CD4-positive, alpha-beta T cell treated with Interleukin-4 for 1 hour (primary cell): ENCODE measurements around the gene NAB1.

Experiments
- DNase-seq, 2 donors: peaks; one replicate each; pipeline ENCODE4 v3.0.0-alpha.2; 2020 to 2022

The NAB1 gene

DNA sequence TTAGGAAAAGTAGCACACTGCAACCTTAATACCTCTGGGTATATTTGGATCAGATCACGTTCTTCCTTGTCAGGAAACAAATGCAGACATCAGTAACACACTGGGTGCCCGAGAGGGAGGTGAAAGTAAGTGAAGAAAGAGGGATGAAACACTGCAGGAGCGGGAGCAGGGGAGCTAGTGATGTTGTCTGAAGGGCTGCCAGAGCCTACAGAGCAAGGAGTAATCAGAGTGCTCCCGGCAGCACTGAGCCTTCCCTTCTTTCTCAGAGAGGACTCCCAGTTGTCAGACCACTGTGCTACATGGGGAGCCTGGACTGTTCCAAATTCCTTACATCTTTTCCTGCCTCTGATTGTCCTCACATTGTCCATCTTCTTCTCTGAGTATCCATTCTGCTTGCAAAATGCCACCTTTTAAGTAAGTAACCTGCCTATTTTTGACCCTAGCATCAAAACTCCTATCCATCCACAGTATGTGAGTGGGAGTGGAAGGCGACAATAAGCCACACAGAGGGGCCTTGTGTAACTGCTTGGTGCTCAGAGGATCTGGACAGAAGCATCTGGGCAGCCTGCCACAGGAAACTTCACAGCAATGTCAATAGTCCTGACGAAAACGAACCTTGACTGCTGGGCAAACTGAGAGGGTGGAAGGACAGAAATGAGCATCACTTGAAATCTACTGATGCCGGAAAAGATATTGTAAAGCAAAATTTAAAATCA lies 10.8 kb upstream of the NAB1 start:
- DNase-seq: no peak

DNA sequence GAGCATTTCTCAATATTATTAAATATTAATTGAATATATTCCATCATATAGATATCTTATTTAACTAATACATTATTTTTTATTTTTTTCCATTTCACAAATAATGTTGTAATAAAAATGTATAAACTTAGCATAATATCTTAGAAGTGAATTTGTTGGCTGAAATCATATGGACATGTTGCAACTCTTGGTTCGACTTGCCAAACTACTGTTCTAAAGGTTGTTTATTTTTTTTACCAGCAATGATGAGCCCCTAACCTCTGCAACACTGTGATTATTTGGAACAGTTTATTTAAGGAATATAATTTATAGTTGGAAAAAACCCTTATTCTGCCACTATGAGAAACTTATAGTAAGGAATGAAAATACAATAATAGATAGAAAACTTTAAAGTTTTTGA lies 8.8 kb upstream of the NAB1 start:
- DNase-seq: no peak

GRCh38 chr2:190641469-190641868 lies 7.4 kb upstream of the NAB1 start:
- no peak for DNase-seq

- DNase-seq: no peak
Observed at GRCh38 chr2:190646780-190647522, 1.9 kb upstream of the NAB1 start.

- peak; percentile 93 to 94 for DNase-seq
Observed at GRCh38 chr2:190648289-190649034, 421 bp upstream of the NAB1 start.

DNA sequence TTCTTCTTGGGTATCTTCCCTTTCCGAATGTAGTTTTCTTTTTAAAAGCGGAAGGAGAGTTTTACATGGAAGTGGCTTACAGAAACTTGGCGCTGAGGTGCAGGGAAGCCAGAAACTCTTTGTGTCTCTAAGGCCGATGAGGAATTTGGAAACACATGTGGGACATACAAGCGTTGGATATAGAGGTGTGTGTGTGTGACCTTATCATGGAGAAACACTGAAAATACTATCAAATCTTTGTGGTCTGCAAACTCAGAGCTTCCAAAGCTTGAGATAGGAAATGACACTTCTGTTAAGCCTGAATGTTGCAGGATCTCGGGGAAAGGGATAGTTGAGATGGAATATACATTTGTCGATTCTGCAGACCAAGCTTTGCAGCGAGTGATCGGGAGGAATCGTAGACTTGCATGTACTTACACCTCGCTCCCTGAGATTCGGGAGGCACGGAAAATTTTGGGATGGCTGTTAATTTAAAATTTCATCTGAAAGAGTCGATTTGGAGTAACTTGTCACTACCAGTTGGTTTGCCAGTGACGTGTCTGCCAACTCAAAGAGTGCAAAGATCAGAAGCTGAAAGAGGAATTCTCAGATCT lies 1.0 kb downstream of the NAB1 start:
- no peak for DNase-seq

GRCh38 chr2:190651413-190651812 lies 2.5 kb downstream of the NAB1 start:
- no peak for DNase-seq

GRCh38 chr2:190653231-190653630 lies 4.3 kb downstream of the NAB1 start:
- DNase-seq: no peak

GRCh38 chr2:190653931-190654330 lies 5.0 kb downstream of the NAB1 start:
- DNase-seq: no peak

GRCh38 chr2:190655113-190655512 lies 6.2 kb downstream of the NAB1 start:
- no peak for DNase-seq

GRCh38 chr2:190655570-190655969 lies 6.7 kb downstream of the NAB1 start:
- DNase-seq: no peak

DNA sequence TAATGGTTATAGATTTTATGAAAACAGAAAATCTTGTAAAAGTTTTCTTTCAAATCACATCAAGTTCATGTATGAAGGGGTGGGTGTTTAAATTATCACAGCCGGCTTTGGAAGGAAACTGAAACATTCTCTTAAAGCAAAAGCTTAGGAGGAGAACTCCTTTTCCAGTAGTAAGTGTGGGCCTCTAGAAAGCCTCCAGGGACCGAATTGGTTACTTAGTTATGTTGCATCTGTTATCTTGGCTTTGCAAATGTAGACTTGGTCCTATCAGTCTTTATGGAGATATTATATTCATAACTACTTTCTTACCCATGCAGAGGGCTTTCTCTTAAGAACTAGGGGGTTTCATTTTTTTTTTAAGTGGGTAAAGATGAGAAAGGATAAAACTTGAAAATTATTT lies 7.4 kb downstream of the NAB1 start:
- no peak for DNase-seq

GRCh38 chr2:190657474-190658255 lies 8.8 kb downstream of the NAB1 start:
- DNase-seq: no peak

- DNase-seq: no peak
Observed at GRCh38 chr2:190659553-190659952, 10.7 kb downstream of the NAB1 start.

GRCh38 chr2:190662754-190663153 lies 13.9 kb downstream of the NAB1 start:
- no peak for DNase-seq

- no peak for DNase-seq
Observed at GRCh38 chr2:190663348-190663747, 14.5 kb downstream of the NAB1 start.

DNA sequence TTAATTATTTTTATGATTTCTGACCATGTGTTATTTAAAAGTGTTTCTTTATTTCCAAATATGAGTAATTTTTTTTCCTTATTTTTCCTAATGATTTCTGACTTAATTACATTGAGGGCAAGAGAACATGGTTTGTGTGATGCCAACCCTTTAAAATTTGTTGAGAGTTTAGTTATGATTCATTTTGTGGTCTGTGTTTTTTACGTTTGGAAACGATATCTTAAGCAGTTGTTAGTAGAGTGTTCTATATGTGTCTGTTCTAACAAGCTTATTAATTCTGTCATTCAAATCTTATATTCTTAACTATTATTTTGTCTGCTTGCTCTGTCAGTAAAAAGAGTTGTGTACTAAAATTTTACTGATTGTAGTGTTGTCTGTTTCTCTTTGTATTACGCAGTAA lies 15.0 kb downstream of the NAB1 start:
- no peak for DNase-seq

DNA sequence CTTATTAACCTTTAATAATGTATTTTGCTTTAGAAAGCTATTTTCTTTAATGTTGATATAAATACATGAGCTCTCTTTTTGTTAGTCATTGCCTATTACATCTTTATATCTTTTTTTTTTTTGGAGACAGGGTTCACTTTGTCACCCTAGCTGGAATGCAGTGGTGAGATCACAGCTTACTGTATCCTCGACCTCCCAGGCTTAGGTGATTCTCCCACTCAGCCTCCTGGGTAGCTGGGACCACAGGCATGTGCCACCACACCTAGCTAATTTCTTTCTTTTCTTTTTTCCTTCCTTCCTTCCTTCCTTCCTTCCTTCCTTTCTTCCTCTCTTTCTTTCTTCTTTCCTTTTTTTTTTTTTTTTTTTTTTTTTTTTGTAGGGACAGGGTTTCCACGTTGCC lies 15.4 kb downstream of the NAB1 start:
- DNase-seq: no peak

DNA sequence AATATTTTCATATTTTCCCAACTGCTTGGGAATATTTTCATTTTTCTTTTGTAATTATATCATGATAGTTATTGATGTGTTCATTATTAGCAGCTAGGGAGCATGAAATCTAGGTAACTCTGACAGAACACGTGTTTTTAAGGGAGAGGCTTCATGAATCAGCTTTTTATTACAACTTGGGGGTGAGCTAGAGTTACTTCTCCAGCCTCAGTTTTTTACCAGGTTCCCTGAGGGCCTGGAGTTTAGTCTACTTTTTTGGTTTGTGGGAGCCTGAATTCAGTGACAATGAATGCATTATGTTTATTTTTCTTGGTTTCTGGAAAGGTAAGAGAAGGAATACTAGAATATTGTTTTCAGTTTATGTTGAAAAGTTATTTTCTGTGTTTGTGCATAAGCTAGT lies 18.0 kb downstream of the NAB1 start:
- DNase-seq: no peak

DNA sequence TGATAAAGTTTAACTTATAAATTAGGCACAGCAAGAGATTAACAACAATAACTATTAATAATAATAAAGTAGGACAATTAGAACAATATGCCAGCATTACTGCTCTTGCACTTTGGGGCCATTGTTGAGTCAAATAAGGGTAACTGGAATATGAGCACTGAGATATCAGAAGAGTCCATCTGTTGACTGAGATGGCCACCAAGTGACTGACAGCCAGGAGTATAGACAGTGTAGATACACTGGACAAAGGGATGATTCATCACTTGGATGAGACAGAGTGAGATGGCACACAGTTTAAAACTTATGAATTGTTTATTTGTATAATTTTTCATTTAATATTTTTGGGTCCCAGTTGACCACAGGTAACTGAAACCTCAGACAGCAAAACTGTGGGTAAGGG lies 20.0 kb downstream of the NAB1 start:
- no peak for DNase-seq

DNA sequence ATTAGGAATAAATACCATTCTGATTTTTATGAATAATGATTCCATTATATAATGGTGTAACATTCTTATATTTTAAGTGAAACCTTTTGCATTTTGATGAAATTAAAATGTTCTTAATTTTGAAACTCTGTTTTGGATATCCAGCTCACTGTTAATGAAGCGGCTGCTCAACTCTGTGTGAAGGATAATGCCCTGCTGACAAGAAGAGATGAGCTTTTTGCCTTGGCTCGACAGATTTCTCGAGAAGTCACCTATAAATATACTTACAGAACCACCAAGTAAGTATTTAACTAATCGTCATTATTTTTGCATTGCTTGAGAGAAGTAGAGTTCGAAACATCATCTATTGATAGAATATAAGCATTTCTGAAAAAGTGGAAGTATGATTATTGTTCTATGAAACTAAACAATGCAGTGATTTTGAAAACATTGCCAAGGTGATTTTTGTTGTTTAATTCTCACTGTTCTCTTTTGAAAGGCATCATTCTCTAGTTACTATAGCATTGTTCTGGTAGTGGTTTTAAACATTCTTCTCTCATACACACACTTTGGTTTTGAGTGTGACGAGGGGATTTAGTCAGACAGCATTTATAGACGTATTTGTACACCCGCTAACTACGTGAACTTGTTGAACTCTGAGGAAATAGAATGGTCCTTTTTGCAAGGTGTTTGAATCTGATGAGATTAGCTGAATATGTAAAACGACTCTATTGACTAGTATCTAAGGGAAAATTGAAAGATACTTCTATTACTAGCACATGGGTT lies 21.5 kb downstream of the NAB1 start:
- DNase-seq: peak in 1 of 2 donors; percentile 52
